HuH-7 (cell line): ENCODE measurements around the gene RPH3AL.
"Not testable (repeated sequence)": the region's sequence is repeated elsewhere in the genome, so short reads cannot be mapped to it uniquely, and the experiment has no call there.

Experiments
- DNase-seq: peaks from one replicate; pipeline ENCODE4 v3.0.0; 2011; ENCODE audit warnings: low spot score

Gene RPH3AL

GRCh38 chr17:237406-237955, 115.1 kb downstream of the RPH3AL start:
- DNase-seq: no peak

- no peak for DNase-seq
These were observed 115.8 kb downstream of the RPH3AL start for GRCh38 chr17:236641-237405.

GRCh38 chr17:235831-236640, 116.6 kb downstream of the RPH3AL start:
- DNase-seq: no peak

GRCh38 chr17:234994-235830, 117.4 kb downstream of the RPH3AL start:
- not testable (repeated sequence) for DNase-seq

GRCh38 chr17:234163-234993, 118.2 kb downstream of the RPH3AL start:
- not testable (repeated sequence) for DNase-seq

GRCh38 chr17:233473-233941, 119.1 kb downstream of the RPH3AL start:
- no peak for DNase-seq

- DNase-seq: no peak
These were observed 120.4 kb downstream of the RPH3AL start for GRCh38 chr17:231966-232807.

GRCh38 chr17:231191-231965, 121.2 kb downstream of the RPH3AL start:
- DNase-seq: no peak

- DNase-seq: no peak
These were observed 122.2 kb downstream of the RPH3AL start for GRCh38 chr17:230395-230770.

- no peak for DNase-seq
These were observed 122.8 kb downstream of the RPH3AL start for GRCh38 chr17:229709-230394.

- no peak for DNase-seq
These were observed 123.5 kb downstream of the RPH3AL start for GRCh38 chr17:228951-229708.

- DNase-seq: no peak
These were observed 124.5 kb downstream of the RPH3AL start for GRCh38 chr17:227946-228615.

- no peak for DNase-seq
These were observed 125.3 kb downstream of the RPH3AL start for GRCh38 chr17:227078-227945.

GRCh38 chr17:226108-227077, 126.2 kb downstream of the RPH3AL start:
- no peak for DNase-seq

- no peak for DNase-seq
These were observed 127.1 kb downstream of the RPH3AL start for GRCh38 chr17:225551-225950.
